Measurements from ENCODE around the gene CACTIN. TPM values are rescaled to one million over a fixed set of nuclear protein-coding genes. Genes with fewer than 3 reads are reported as not detected.
A peak's percentile ranks its signal among the peaks of the same experiment; 100 is the strongest.

CACTIN gene
- total and polyA plus RNA-seq, 9 donors = 2.7 to 39.1 (median 28.8) TPM

DNA sequence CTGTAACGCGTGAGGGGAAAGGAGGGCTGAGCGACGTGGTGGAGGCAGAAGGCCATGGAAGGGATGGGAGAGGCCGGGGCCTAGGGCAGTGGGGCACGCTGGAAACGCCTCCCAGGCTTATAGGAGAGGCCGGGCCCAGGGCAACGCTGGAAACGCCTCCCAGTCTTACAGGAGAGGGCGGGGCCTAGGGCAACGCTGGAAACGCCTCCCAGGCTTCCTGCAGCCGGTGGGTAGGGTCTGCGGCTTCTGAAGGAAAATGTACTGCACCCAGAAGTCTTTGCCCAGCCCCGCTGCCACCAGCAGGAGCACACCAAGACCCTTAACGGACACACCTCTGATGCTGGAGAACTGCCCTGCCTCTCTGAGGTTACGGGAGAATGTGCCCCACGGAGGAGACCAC lies 9.1 kb downstream of the CACTIN start:
- Histone ChIP-seq H3K4me3 (no peak overlapping the region), H3K27me3 (no peaks in the 10 kb centered on the region), H3K4me1 (ENCODE audit: insufficient read depth) (peaks cover 1% of the 10 kb centered on the region), H3K9me3 (no peaks in the 10 kb centered on the region), H3K27ac (no peak overlapping the region), H3K36me3 (no peaks in the 10 kb centered on the region)
- WGBS, 3 donors = 75 to 80% (median 78%) methylated on average over 18 to 19 of the region's 19 CpGs
- intact Hi-C loops (cut with DNase I) = loop anchor here in 3 of 4 donors (5.0 to 10.0 kb wide), 5 partner anchors 70 to 315 kb away; no protein-coding TSS in a partner anchor
- DNase-seq = peak in 1 of 5 donors; percentile 32
- TF ChIP-seq, protein P1, sequence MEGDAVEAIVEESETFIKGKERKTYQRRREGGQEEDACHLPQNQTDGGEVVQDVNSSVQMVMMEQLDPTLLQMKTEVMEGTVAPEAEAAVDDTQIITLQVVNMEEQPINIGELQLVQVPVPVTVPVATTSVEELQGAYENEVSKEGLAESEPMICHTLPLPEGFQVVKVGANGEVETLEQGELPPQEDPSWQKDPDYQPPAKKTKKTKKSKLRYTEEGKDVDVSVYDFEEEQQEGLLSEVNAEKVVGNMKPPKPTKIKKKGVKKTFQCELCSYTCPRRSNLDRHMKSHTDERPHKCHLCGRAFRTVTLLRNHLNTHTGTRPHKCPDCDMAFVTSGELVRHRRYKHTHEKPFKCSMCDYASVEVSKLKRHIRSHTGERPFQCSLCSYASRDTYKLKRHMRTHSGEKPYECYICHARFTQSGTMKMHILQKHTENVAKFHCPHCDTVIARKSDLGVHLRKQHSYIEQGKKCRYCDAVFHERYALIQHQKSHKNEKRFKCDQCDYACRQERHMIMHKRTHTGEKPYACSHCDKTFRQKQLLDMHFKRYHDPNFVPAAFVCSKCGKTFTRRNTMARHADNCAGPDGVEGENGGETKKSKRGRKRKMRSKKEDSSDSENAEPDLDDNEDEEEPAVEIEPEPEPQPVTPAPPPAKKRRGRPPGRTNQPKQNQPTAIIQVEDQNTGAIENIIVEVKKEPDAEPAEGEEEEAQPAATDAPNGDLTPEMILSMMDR (IDR thresholded peaks at IDR 0.05) = no peak
- TF ChIP-seq EP300 (IDR thresholded peaks at IDR 0.05) = no peak
- no peak for TF ChIP-seq POLR2A (IDR thresholded peaks at IDR 0.05)

DNA sequence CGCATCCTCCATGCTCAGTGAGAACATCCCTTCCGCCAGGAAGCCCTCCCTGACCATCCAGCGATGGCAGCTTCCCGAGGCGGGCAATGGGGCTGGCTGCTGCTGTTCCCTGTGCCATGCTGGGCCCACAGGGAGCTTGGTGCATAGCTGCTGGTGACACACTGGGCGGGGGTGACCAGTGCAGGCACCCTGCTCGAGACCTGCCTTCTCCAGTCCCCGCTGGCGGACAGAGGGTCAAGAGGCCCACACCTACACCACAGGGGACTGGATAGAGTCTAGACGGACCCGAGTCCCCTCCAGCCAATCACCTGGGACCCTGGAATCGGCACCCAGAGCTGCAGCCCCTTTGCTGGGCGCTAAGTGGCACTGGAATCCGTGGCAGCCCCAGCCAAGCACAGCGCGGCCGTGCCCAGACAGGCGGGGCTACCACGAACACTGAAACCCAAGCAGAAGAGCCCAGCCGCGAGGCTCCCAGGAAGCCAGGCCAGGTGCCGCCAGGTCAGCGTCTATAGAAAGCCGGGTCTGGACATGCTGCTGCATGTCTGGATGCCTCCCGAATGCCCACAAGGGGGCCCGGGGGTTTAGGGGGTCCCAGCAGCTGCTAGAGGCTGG lies 11.0 kb downstream of the CACTIN start:
- H3K27ac ChIP-seq = no peak overlapping the region
- intact Hi-C loops (cut with DNase I) = loop anchor here in 3 of 4 donors (5.0 to 10.0 kb wide), 5 partner anchors 68 to 313 kb away; no protein-coding TSS in a partner anchor
- H3K4me3 ChIP-seq = no peak overlapping the region
- TF ChIP-seq, protein P1 (IDR thresholded peaks at IDR 0.05) = no peak
- TF ChIP-seq POLR2A (IDR thresholded peaks at IDR 0.05) (no peak), EP300 (IDR thresholded peaks at IDR 0.05) (no peak)
- peaks cover 1% of the 10 kb centered on the region for H3K4me1 ChIP-seq (ENCODE audit: insufficient read depth)
- no peaks in the 10 kb centered on the region for H3K36me3 ChIP-seq
- H3K27me3 ChIP-seq = no peaks in the 10 kb centered on the region
- no peak for DNase-seq
- no peaks in the 10 kb centered on the region for H3K9me3 ChIP-seq
- 88 to 90% (median 88%) methylated on average over 24 to 26 of the region's 26 CpGs for WGBS, 3 donors

GRCh38 chr19:3614858-3615505 lies 11.6 kb downstream of the CACTIN start:
- no peak for TF ChIP-seq POLR2A (IDR thresholded peaks at IDR 0.05)
- TF ChIP-seq, protein P1 (IDR thresholded peaks at IDR 0.05) = no peak
- no peak for TF ChIP-seq EP300 (IDR thresholded peaks at IDR 0.05)
- Histone ChIP-seq H3K36me3 (no peaks in the 10 kb centered on the region), H3K27me3 (no peaks in the 10 kb centered on the region), H3K4me1 (ENCODE audit: insufficient read depth) (peaks cover 1% of the 10 kb centered on the region), H3K4me3 (no peak overlapping the region), H3K9me3 (no peaks in the 10 kb centered on the region), H3K27ac (no peak overlapping the region)
- intact Hi-C loops (cut with DNase I) = loop anchor here in 3 of 4 donors (5.0 to 10.0 kb wide), 5 partner anchors 68 to 313 kb away; no protein-coding TSS in a partner anchor
- DNase-seq = peak in 1 of 5 donors; percentile 18
- WGBS, 3 donors = 88 to 89% (median 88%) methylated on average over 17 to 18 of the region's 18 CpGs

- Histone ChIP-seq H3K27me3 (no peaks in the 10 kb centered on the region), H3K4me1 (ENCODE audit: insufficient read depth) (peaks cover 1% of the 10 kb centered on the region), H3K9me3 (no peaks in the 10 kb centered on the region), H3K36me3 (no peaks in the 10 kb centered on the region), H3K4me3 (no peak overlapping the region), H3K27ac (no peak overlapping the region)
- WGBS, 3 donors = 76 to 82% (median 78%) methylated on average over 38 to 39 of the region's 39 CpGs
- intact Hi-C loops (cut with DNase I) = loop anchor here in 2 of 4 donors (10.0 kb wide), 2 partner anchors 69 to 289 kb away; no protein-coding TSS in a partner anchor
- peak in 3 of 5 donors; percentile 24 to 37 (median 36) for DNase-seq
- TF ChIP-seq, protein P1 (IDR thresholded peaks at IDR 0.05) = no peak
- TF ChIP-seq EP300 (IDR thresholded peaks at IDR 0.05) (no peak), POLR2A (IDR thresholded peaks at IDR 0.05) (no peak)
Observed at GRCh38 chr19:3613818-3614661, 12.6 kb downstream of the CACTIN start.
